Activated CD4-positive, alpha-beta T cell treated with anti-CD3 and anti-CD28 coated beads, Interleukin-2, amount 10 ng/mL, durations not matched to agents 24 days and 14 days (primary cell): ENCODE data around the gene BNC2. TPM values are rescaled to one million over a fixed set of nuclear protein-coding genes. Genes with fewer than 3 reads are reported as not detected.

ENCODE experiments used
- DNase-seq: peaks from one replicate; pipeline ENCODE4 v3.0.0; 2022
- H3K27ac Mint-ChIP-seq: one replicate; pipeline ENCODE4 v1.8.0; 2022; ENCODE audit warnings: mild to moderate bottlenecking, mixed read lengths
- H3K27me3 Mint-ChIP-seq: one replicate; pipeline ENCODE4 v1.8.0; 2022; ENCODE audit warnings: mixed read lengths
- H3K36me3 Mint-ChIP-seq: one replicate; pipeline ENCODE4 v1.8.0; 2022; ENCODE audit warnings: low read depth, mild to moderate bottlenecking, mixed read lengths
- H3K4me1 Mint-ChIP-seq: one replicate; pipeline ENCODE4 v1.8.0; 2021; ENCODE audit warnings: mixed read lengths
- H3K4me3 Mint-ChIP-seq: one replicate; pipeline ENCODE4 v1.8.0; 2022; ENCODE audit warnings: mild to moderate bottlenecking, moderate library complexity, mixed read lengths
- H3K9me3 Mint-ChIP-seq: one replicate; pipeline ENCODE4 v1.8.0; 2021; ENCODE audit warnings: mixed read lengths
- intact Hi-C: fragments of 100-400 bp; cut with micrococcal nuclease; formaldehyde crosslinking; loops from one replicate; pipeline ENCODE4 v1.15.1; 2023
- total RNA-seq: library from RNA; stranded (reverse); gene quantifications from 2 replicates; pipeline ENCODE4 v1.2.3, GENCODE V29; 2022

BNC2 gene
- total RNA-seq, 1 donor from 2014 or later = not detected

GRCh38 chr9:16816011-16816410 is 54.5 kb downstream of the BNC2 start:
- intact Hi-C loops = no loop called here
- H3K9me3 Mint-ChIP-seq = no peaks in the 10 kb centered on the region
- H3K27me3 Mint-ChIP-seq = no peaks in the 10 kb centered on the region
- H3K36me3 Mint-ChIP-seq = no peaks in the 10 kb centered on the region
- no peaks in the 10 kb centered on the region for H3K4me1 Mint-ChIP-seq
- no peak overlapping the region for H3K4me3 Mint-ChIP-seq
- DNase-seq = no peak
- no peak overlapping the region for H3K27ac Mint-ChIP-seq

GRCh38 chr9:16815079-16815478 is 55.4 kb downstream of the BNC2 start:
- H3K4me3 Mint-ChIP-seq = no peak overlapping the region
- no peaks in the 10 kb centered on the region for H3K36me3 Mint-ChIP-seq
- H3K4me1 Mint-ChIP-seq = no peaks in the 10 kb centered on the region
- intact Hi-C loops = no loop called here
- DNase-seq = no peak
- H3K27me3 Mint-ChIP-seq = no peaks in the 10 kb centered on the region
- no peaks in the 10 kb centered on the region for H3K9me3 Mint-ChIP-seq
- H3K27ac Mint-ChIP-seq = no peak overlapping the region

GRCh38 chr9:16813838-16814237 is 56.6 kb downstream of the BNC2 start:
- intact Hi-C loops = no loop called here
- Mint-ChIP-seq H3K9me3 (no peaks in the 10 kb centered on the region), H3K27me3 (no peaks in the 10 kb centered on the region), H3K36me3 (no peaks in the 10 kb centered on the region), H3K27ac (no peak overlapping the region), H3K4me1 (no peaks in the 10 kb centered on the region), H3K4me3 (no peak overlapping the region)
- DNase-seq = no peak

GRCh38 chr9:16811987-16812685 is 58.3 kb downstream of the BNC2 start:
- H3K27me3 Mint-ChIP-seq = no peaks in the 10 kb centered on the region
- H3K4me3 Mint-ChIP-seq = no peak overlapping the region
- H3K4me1 Mint-ChIP-seq = no peaks in the 10 kb centered on the region
- H3K9me3 Mint-ChIP-seq = no peaks in the 10 kb centered on the region
- intact Hi-C loops = no loop called here
- no peak overlapping the region for H3K27ac Mint-ChIP-seq
- DNase-seq = no peak
- no peaks in the 10 kb centered on the region for H3K36me3 Mint-ChIP-seq

- DNase-seq = no peak
- intact Hi-C loops = no loop called here
- Mint-ChIP-seq H3K27ac (no peak overlapping the region), H3K4me3 (no peak overlapping the region), H3K4me1 (no peaks in the 10 kb centered on the region), H3K9me3 (no peaks in the 10 kb centered on the region), H3K27me3 (no peaks in the 10 kb centered on the region), H3K36me3 (no peaks in the 10 kb centered on the region)
These were observed 60.4 kb downstream of the BNC2 start for GRCh38 chr9:16809912-16810610.

- Mint-ChIP-seq H3K27ac (no peak overlapping the region), H3K4me1 (no peaks in the 10 kb centered on the region), H3K4me3 (no peak overlapping the region), H3K9me3 (no peaks in the 10 kb centered on the region), H3K36me3 (no peaks in the 10 kb centered on the region), H3K27me3 (no peaks in the 10 kb centered on the region)
- intact Hi-C loops = no loop called here
- no peak for DNase-seq
These were observed 63.8 kb downstream of the BNC2 start for GRCh38 chr9:16806674-16807073.

- H3K4me3 Mint-ChIP-seq = no peak overlapping the region
- DNase-seq = no peak
- no peak overlapping the region for H3K27ac Mint-ChIP-seq
- no peaks in the 10 kb centered on the region for H3K36me3 Mint-ChIP-seq
- intact Hi-C loops = no loop called here
- no peaks in the 10 kb centered on the region for H3K4me1 Mint-ChIP-seq
- no peaks in the 10 kb centered on the region for H3K27me3 Mint-ChIP-seq
- H3K9me3 Mint-ChIP-seq = no peaks in the 10 kb centered on the region
These were observed 66.8 kb downstream of the BNC2 start for GRCh38 chr9:16803648-16804047.

- intact Hi-C loops = no loop called here
- no peaks in the 10 kb centered on the region for H3K27me3 Mint-ChIP-seq
- no peaks in the 10 kb centered on the region for H3K4me1 Mint-ChIP-seq
- no peaks in the 10 kb centered on the region for H3K9me3 Mint-ChIP-seq
- H3K4me3 Mint-ChIP-seq = no peak overlapping the region
- H3K36me3 Mint-ChIP-seq = no peaks in the 10 kb centered on the region
- H3K27ac Mint-ChIP-seq = no peak overlapping the region
- DNase-seq = no peak
These were observed 68.5 kb downstream of the BNC2 start for GRCh38 chr9:16801871-16802466.

GRCh38 chr9:16796304-16796825 is 74.1 kb downstream of the BNC2 start:
- no peaks in the 10 kb centered on the region for H3K36me3 Mint-ChIP-seq
- no peak overlapping the region for H3K27ac Mint-ChIP-seq
- intact Hi-C loops = no loop called here
- no peaks in the 10 kb centered on the region for H3K4me1 Mint-ChIP-seq
- no peaks in the 10 kb centered on the region for H3K27me3 Mint-ChIP-seq
- DNase-seq = no peak
- no peak overlapping the region for H3K4me3 Mint-ChIP-seq
- H3K9me3 Mint-ChIP-seq = no peaks in the 10 kb centered on the region

- no peaks in the 10 kb centered on the region for H3K4me1 Mint-ChIP-seq
- no peaks in the 10 kb centered on the region for H3K27me3 Mint-ChIP-seq
- H3K4me3 Mint-ChIP-seq = no peak overlapping the region
- no peaks in the 10 kb centered on the region for H3K9me3 Mint-ChIP-seq
- intact Hi-C loops = no loop called here
- DNase-seq = no peak
- H3K27ac Mint-ChIP-seq = no peak overlapping the region
- H3K36me3 Mint-ChIP-seq = no peaks in the 10 kb centered on the region
These were observed 75.4 kb downstream of the BNC2 start for GRCh38 chr9:16794871-16795639.

- no peak for DNase-seq
- Mint-ChIP-seq H3K4me3 (no peak overlapping the region), H3K27ac (no peak overlapping the region), H3K9me3 (no peaks in the 10 kb centered on the region), H3K36me3 (no peaks in the 10 kb centered on the region), H3K4me1 (no peaks in the 10 kb centered on the region), H3K27me3 (no peaks in the 10 kb centered on the region)
- intact Hi-C loops = no loop called here
These were observed 76.4 kb downstream of the BNC2 start for GRCh38 chr9:16794103-16794502.

GRCh38 chr9:16787724-16788123 is 82.7 kb downstream of the BNC2 start:
- no peak for DNase-seq
- Mint-ChIP-seq H3K4me1 (no peaks in the 10 kb centered on the region), H3K4me3 (no peak overlapping the region), H3K27ac (no peak overlapping the region), H3K36me3 (no peaks in the 10 kb centered on the region), H3K27me3 (no peaks in the 10 kb centered on the region), H3K9me3 (no peaks in the 10 kb centered on the region)
- intact Hi-C loops = no loop called here

- intact Hi-C loops = no loop called here
These were observed 86.5 kb downstream of the BNC2 start for GRCh38 chr9:16784002-16784401.

GRCh38 chr9:16782490-16782889 is 88.0 kb downstream of the BNC2 start:
- no peak overlapping the region for H3K27ac Mint-ChIP-seq
- H3K9me3 Mint-ChIP-seq = peaks cover 3% of the 10 kb centered on the region
- no peak for DNase-seq
- H3K27me3 Mint-ChIP-seq = no peaks in the 10 kb centered on the region
- no peaks in the 10 kb centered on the region for H3K36me3 Mint-ChIP-seq
- no peak overlapping the region for H3K4me3 Mint-ChIP-seq
- intact Hi-C loops = no loop called here
- no peaks in the 10 kb centered on the region for H3K4me1 Mint-ChIP-seq

More at GRCh38 chr9:16784002-16784401, 86.5 kb downstream of the BNC2 start:
- no peak overlapping the region for H3K4me3 Mint-ChIP-seq
- H3K36me3 Mint-ChIP-seq = no peaks in the 10 kb centered on the region
- no peak for DNase-seq
- H3K4me1 Mint-ChIP-seq = no peaks in the 10 kb centered on the region
- no peak overlapping the region for H3K27ac Mint-ChIP-seq
- no peaks in the 10 kb centered on the region for H3K27me3 Mint-ChIP-seq
- peaks cover 3% of the 10 kb centered on the region for H3K9me3 Mint-ChIP-seq
